ENCODE data around the gene HLA-DPB1. TPM values are rescaled to one million over a fixed set of nuclear protein-coding genes. Genes with fewer than 3 reads are reported as not detected.
A peak's percentile ranks its signal among the peaks of the same experiment; 100 is the strongest.
"Not testable (repeated sequence)": the region's sequence is repeated elsewhere in the genome, so short reads cannot be mapped to it uniquely, and the experiment has no call there.

The HLA-DPB1 gene
- total RNA-seq, 1 donor from 2014 or later, result 38.4 TPM

DNA sequence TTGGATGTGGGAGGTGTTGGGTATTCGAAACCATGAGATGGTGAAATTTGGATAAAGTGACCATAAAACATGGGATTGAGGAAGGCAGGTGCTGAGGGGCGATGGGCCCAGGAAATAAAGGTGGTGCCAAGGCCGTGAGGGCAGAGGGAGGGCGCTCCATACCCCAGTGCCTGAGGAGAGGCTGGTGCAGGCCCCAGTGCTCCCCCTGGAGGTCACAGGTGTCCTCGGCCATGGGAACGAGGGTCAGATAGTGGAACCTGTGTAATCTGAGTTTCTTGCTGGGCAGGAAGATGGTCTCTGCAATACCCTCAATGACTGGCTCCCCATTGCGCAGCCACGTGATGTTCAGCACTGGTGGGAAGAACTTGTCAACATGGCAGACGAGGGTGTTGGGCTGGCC, 16.2 kb downstream of the HLA-DPB1 start:
- peak; percentile 62 for ATAC-seq
- DNase-seq (ENCODE audit: missing footprints), result peak; percentile 70
- intact Hi-C loops (cut with DNase I), result no loop called here

DNA sequence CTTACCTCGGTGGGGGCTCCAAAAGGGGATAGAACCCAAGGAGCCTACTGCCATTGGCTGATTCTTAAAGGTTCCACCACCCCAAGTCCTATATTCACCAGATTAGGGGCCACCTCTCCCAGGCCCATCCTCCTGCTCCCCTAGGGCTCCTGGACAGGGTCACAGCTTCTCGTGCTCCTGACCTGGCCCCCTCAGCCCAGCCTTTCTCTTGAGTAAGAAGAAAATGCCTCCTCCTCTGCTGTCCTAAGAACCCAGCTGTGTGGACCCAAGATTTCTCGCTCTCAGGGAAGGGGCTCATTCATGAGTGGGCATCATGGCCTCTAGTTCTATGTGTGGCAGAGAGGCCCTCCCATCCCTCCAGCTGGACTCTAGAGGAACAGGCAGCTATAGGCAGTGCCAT, 16.6 kb downstream of the HLA-DPB1 start:
- intact Hi-C loops (cut with DNase I), result no loop called here
- no peak for DNase-seq (ENCODE audit: missing footprints)
- ATAC-seq, result no peak

DNA sequence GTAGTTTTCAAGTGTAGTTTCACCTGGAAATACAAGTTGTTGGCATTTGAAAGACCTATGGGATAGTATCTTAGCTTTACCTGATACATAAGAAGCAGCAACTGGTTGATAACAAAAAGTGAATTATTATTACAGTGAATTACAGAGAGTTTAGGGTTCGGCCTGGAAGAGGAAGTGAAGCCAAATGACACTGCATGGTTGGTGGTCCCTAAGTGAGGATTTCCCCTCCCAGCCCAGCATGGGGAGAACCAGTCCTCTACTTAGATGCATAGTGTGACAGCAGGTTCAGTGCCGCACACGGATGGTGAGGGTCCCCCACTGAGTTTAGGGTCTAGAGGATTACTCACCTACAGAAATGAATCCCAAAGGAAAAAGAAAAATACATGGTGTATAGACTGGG, 18.1 kb downstream of the HLA-DPB1 start:
- DNase-seq (ENCODE audit: missing footprints) (no peak), ATAC-seq (no peak)
- intact Hi-C loops (cut with DNase I), result no loop called here

DNA sequence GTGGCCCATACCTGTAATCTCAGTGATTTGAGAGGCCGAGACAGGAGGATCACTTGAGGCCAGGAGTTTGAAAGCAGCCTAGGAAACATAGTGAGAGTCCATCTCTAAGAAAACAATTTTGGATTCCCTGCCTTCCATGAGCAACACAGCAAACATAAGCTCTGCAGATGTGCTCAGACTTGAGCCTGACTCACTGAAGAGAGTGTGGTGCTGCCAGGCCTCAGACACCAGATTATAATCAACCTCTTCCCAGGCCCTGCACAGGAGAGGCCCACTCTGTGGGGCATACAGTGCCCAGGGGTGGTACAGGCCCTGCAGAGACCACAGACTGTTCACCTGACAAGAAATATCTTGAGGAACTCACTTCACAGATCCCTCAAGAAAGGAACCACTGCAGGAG, 19.9 kb downstream of the HLA-DPB1 start:
- ATAC-seq (no peak), DNase-seq (ENCODE audit: missing footprints) (no peak)
- intact Hi-C loops (cut with DNase I), result no loop called here

DNA sequence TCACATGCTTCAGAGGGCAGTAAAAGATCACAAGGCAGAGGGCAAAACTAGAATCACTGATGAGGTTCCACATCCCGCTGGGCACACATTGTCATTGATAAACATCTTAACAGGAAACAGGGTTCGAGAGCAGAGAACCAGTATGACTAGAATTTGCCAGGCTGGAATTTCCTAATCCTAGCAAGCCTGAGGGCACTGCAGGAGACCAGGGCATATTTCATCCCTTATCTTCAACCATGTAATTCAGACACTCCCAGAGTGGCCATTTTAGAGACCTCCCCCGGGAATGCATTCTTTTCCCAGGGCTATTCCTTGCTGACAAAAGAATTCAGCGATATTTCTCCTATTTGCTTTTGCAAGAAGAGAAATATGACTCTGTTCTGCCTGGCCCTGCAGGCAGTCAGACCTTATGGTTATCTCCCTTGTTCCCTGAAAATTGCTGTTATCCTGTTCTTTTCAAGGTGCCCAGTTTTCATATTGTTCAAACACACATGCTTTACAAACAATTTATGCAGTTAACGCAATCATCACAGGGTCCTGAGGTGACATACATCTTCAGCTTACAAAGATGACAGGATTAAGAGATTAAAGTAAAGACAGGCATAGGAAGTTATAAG, 25.4 kb downstream of the HLA-DPB1 start:
- intact Hi-C loops (cut with DNase I); ATAC-seq; DNase-seq (ENCODE audit: missing footprints): not testable (repeated sequence)

DNA sequence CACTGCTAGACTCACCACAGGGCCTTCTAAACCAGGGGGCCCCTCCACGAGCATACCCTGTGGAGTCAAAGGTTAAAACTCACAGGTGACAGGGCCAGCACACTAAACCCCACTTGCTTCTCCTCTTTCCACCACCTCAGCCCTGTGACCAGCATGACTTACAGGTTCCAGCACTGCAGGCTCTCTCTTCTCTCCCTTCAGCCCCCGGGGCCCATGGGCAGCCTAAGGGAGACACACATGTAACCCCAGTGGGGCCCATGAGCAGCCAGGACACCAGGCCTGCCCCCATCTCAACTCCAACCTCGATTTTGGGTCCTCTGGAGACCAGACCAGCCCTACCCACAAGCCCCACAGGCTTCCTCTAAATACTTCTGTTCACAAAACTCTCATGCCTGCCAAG, 28.0 kb downstream of the HLA-DPB1 start:
- no peak for DNase-seq (ENCODE audit: missing footprints)
- ATAC-seq, result no peak
- intact Hi-C loops (cut with DNase I), result no loop called here

DNA sequence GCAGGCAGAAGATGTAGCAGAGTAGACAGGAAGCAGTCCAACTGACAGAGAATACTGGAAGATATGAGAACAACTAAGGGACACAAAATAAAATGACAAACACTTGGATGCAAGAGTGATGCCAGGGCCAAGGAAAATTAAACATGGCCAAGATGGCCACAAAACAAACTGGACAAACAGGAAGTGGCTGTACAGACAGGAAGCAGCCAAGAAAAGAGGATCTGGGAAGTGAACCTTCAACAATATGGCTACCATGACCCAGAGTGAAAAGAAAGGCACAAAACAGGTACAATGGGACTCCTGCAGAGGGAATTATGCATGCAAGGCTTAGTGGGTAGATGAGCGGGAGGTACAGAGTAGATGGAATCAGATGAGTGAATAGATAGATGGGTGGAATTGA, 29.1 kb downstream of the HLA-DPB1 start:
- no peak for DNase-seq (ENCODE audit: missing footprints)
- ATAC-seq, result no peak
- intact Hi-C loops (cut with DNase I), result no loop called here

DNA sequence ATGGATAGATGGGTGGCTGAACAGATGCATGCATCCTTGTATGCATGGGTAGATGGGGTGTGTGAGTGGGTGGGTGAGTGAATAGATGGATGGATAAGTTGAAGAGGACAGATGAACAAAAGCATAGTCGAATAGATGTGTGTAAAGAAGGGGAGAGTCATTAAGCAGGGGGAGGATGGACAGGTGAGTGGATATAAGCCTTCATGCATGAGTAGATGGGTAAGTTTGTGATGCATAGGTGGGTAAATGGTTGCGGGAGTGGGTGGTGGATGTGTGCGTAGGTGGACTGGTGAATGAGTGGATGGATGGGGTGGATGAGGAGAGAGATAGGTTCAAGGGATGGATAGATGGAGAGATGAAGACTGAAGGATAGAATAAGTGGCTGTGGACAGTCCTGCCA, 29.6 kb downstream of the HLA-DPB1 start:
- intact Hi-C loops (cut with DNase I), result no loop called here
- ATAC-seq (no peak), DNase-seq (ENCODE audit: missing footprints) (no peak)

DNA sequence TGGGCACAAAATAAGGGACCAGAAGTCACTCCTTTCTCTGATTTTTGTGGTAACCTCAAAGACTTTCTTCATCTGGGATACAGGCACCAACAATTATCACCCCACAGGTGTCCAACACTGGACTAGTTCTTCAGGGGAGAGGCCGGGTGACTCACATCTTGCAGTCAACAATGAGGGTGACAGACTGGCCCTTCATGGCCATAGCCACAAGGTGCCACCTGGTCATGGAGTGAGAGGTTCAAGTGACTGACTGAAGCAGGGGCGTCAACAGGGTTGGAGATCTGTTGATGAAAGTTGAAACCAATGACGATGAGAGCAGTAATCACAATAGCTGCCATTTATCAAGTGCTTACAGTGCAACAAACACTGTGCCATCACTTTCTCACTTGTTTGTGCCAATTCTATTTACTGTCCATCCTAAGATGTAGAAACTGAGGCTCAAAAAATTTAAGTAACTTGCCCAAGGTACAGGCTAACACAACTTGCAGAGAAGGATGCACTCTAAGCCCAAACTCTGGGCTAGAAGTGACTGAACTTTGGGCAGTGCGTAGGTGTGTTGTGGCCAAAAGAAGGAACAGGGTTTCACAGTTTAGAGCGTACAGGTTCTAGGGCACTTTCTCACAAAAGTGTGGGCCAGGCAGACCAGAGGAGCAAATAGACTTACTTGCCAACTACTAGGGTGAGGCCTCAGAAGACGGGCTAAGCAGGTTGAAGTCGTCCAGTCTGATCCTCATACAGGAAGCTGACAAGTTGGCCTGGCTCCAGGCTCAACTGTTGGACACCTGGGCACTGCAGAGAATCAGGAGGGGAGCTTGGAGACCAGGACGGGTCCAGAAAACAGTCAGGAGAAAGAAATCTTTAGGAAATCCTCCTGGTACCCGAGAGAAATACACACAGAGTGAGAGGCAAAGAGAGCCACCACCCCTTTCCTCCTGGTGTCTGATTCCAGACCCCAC, 30.4 kb downstream of the HLA-DPB1 start:
- no peak for DNase-seq (ENCODE audit: missing footprints)
- ATAC-seq, result no peak
- intact Hi-C loops (cut with DNase I), result no loop called here

DNA sequence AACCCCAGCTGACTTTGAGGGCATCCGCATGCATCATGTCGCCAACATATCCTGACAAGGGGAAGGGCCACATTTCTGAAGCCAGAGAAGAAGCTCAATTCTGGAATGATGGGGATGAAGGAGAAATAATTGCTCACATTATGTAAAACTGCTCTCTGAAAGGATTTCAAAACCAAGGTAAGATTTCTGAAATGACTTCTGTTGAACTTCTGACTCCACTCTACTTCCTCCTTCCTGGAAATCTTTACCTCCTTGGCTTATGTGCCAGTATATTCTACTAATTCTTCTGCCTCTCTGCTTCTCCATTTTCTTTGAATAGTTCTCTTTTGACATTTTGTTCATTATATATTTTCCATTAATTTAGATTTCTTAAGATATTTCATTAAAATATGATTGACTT, 31.9 kb downstream of the HLA-DPB1 start:
- intact Hi-C loops (cut with DNase I), result no loop called here
- ATAC-seq (no peak), DNase-seq (ENCODE audit: missing footprints) (no peak)

DNA sequence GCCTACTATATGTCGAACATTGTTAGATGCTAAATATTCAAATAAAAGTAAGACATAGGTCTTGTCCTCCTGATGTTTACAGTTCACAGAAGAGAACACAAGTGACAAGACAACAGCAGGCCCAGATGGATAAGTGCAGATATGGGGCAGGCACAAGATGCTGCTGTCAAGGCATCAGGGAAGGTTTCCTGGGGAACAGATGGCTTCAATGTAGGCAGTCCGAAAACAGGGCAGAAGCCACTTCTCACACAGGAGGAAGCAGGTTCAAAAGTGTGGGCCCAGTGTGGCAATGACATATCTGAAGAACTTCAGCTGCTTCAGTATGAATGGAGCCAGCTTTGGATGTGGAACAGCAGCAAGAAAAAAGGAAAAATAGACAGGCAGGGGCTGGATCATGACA, 32.5 kb downstream of the HLA-DPB1 start:
- DNase-seq (ENCODE audit: missing footprints) (no peak), ATAC-seq (no peak)
- intact Hi-C loops (cut with DNase I), result no loop called here

DNA sequence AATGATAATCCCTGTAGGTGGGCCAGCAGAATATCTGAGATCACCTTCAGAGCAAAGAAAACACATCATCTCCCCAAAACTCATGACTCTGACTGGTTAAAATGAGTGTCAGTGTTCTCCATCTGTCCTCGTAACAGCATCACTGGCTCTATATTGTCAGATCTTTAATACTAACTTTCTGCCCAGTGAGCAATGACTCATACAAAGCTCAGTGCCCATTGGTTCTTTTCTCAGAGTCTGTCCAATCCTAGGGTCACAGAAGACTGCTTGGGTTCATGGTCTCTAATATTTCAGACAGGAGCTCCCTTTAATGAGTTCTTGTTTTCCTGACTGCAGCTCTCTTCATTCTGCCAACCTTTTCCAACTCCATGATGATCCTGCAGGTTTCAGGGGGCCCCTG, 36.4 kb downstream of the HLA-DPB1 start:
- intact Hi-C loops (cut with DNase I), result no loop called here
- ATAC-seq, result peak; percentile 85
- no peak for DNase-seq (ENCODE audit: missing footprints)

DNA sequence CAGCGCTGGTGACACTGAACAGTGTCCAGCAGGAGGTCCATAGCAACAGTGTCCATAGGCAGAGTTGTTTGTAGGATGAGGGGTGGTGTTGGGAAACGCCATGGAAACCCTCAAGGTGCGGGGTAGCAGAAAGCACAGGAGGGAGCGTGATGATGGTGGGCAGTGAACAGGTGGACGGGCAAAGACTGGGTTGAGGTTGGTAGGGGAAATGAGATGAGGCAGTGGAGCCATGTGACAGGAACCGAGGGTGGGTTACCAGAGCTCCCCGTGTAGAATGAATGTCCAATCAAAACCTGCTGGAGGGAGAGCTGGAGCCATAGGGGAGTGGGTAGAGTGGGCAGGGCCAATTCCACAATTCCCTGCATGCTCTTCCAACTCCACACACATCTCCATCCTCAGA, 38.0 kb downstream of the HLA-DPB1 start:
- ATAC-seq (no peak), DNase-seq (ENCODE audit: missing footprints) (no peak)
- intact Hi-C loops (cut with DNase I), result no loop called here

DNA sequence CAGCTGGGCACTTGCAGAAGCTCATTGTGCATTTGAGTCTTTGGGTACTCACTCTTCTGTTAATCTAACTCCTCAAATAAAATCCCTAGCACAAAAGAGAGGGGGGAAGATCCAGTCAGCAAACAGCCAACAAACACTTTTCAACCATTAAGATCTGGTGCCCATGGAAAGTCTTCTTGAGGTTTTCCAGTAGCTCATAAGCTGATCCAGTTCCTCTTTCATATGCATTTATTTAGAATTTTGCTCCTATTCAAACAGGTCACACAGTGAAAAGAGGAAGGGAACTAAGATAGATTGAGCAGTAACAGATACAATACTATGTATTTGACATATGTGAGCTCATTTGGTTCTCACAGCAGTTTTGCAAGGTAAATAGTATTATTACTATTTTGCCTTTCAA, 38.6 kb downstream of the HLA-DPB1 start:
- intact Hi-C loops (cut with DNase I), result no loop called here
- DNase-seq (ENCODE audit: missing footprints) (no peak), ATAC-seq (no peak)

DNA sequence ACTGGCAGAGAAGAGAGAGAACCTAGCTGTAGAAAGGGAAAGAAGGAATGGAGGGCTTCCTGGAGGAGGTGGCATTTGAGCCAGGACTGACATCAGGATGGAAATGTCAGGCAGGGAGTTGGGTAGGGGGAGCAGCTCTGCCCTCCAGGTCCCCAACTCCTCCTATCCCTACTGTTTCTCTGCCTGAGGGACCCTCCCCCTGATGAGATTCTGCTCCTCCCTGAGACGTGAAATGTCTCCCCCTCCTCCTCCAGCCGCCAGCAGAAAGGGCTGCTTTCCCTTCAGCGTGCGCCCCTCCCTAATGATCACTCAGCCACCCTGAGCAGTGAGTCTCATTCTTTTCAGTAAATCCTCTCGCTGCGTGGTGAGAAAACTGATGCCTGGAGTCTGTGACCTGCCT, 40.6 kb downstream of the HLA-DPB1 start:
- DNase-seq (ENCODE audit: missing footprints) (no peak), ATAC-seq (no peak)
- intact Hi-C loops (cut with DNase I), result no loop called here

DNA sequence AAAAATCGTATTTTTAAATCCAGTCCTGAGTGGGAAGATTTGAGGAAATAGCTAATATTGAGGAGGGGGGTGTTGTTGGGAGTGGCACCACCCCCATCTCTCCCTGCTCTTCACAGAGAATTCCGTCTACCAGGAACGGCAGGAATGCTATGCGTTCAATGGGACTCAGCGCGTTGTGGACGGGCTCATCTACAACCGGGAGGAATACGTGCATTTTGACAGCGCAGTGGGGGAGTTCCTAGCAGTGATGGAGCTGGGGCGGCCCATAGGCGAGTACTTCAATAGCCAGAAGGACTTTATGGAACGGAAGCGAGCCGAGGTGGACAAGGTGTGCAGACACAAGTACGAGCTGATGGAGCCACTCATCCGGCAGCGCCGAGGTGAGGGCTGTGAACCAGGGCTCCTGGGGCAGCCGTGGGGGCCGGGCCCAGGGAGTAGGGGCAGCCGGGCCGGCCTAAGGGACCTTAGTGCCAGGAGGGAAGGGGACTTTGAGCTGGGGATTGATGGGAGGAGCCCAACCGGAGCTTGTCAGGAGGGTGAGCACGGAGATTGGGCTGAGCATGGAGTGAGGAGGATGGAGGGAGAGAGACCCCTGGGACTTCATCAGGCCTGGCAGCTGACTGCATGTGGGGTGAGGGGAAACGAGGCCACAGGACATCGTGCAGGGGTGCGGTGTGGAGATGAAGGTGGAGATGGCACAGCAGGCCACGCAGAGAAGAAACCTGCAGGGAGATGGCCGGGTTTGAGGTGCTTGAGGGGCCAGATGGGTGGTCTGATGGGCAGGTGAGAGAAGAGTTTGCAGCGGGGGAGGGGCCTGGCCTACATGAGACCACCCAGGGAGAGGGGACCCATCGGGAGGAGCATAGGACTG, 41.3 kb downstream of the HLA-DPB1 start:
- intact Hi-C loops (cut with DNase I), result no loop called here
- peak; percentile 32 for ATAC-seq
- no peak for DNase-seq (ENCODE audit: missing footprints)

DNA sequence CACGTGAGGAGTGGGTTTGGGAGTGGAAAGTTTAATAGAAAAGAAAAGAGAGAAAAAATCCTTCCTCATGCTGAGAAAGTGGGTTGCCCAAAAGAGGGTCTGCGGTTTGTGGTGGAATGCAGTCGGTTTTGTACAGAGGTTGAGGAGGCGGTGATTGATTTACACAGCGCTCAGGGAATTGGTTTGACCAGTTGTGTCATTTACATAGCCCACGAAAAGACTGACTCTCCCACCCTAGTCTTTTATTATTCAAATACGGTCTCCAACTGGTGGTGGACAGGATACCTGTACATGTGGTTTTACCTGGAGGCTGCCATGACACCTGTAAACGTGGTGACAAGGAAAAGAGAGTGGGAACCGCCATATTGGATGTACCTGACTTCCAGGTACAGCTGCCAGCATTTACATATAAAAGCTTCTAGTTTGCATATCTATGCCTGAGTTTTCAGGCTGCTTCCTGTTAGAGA, 42.1 kb downstream of the HLA-DPB1 start:
- no peak for DNase-seq (ENCODE audit: missing footprints)
- intact Hi-C loops (cut with DNase I), result loop anchor here (2.0 kb wide), 1 partner anchor 131 kb away; no protein-coding TSS in a partner anchor
- no peak for ATAC-seq

DNA sequence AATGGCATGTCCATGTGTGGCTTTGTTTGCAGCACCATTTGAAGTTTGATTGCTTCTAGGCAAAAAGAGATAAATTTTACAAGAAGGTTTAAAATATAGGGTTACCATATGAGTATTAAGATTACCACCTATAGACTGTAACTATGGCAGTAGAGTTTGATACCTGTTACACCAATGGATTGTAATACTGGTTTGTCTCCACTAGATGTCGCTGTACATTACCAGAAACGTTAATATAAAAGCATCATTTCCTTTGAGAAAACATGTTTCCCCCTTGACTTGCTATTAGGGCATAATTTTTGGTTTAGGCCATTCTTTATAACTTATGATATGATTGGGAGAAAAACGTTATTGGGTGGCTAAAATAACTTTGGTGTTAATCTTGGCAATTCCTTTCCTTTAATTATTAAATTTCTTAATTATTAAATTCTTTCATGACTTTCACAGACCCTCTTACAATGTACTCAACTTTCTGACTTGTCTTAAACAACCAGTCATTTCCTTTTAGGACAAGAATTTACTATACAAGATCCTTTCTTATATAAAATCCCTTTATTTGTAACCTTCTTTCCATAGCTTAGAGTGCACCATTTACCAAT, 42.8 kb downstream of the HLA-DPB1 start:
- intact Hi-C loops (cut with DNase I), result loop anchor here (2.0 kb wide), 1 partner anchor 130 kb away; no protein-coding TSS in a partner anchor
- ATAC-seq (no peak), DNase-seq (ENCODE audit: missing footprints) (no peak)

DNA sequence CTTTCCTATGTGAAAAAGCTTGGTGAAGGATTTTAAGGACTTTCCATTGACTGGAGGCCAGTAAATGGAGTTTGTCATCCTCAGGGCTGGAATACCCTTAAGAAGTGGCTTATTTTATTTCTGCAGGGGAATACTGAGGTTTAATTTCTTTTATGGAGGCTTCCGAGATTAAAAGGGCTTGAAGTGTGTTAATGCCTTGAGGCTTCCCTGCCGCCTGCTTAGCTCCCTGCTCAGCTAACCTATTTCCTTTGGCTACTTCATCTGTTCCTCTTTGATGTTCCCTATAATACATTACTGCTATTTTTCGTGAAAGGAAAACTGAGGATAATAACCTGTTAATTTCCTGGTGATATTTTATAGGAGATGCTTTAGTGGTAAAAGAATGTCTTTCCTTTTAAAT, 44.2 kb downstream of the HLA-DPB1 start:
- intact Hi-C loops (cut with DNase I), result no loop called here
- DNase-seq (ENCODE audit: missing footprints), result no peak
- ATAC-seq, result no peak
